ENCODE measurements around the gene PRPSAP2.
"Not testable (repeated sequence)": the region's sequence is repeated elsewhere in the genome, so short reads cannot be mapped to it uniquely, and the experiment has no call there.

Gene PRPSAP2

GRCh38 chr17:18888766-18889290, 30.9 kb downstream of the PRPSAP2 start:
- DNase-seq (ENCODE audit: low read depth in 1 of 2, low spot score in 1 of 2): no peak

- DNase-seq (ENCODE audit: low read depth in 1 of 2, low spot score in 1 of 2): no peak
Measured at GRCh38 chr17:18889658-18890057, 31.7 kb downstream of the PRPSAP2 start.

- DNase-seq (ENCODE audit: low read depth in 1 of 2, low spot score in 1 of 2): no peak
Measured at GRCh38 chr17:18891541-18891940, 33.6 kb downstream of the PRPSAP2 start.

- no peak for DNase-seq (ENCODE audit: low read depth in 1 of 2, low spot score in 1 of 2)
Measured at GRCh38 chr17:18896146-18896545, 38.2 kb downstream of the PRPSAP2 start.

GRCh38 chr17:18896947-18897346, 39.0 kb downstream of the PRPSAP2 start:
- DNase-seq (ENCODE audit: low read depth in 1 of 2, low spot score in 1 of 2): no peak

- DNase-seq (ENCODE audit: low read depth in 1 of 2, low spot score in 1 of 2): no peak
Measured at GRCh38 chr17:18904482-18904881, 46.6 kb downstream of the PRPSAP2 start.

- no peak for DNase-seq (ENCODE audit: low read depth in 1 of 2, low spot score in 1 of 2)
Measured at GRCh38 chr17:18905226-18905625, 47.3 kb downstream of the PRPSAP2 start.

GRCh38 chr17:18910326-18910725, 52.4 kb downstream of the PRPSAP2 start:
- no peak for DNase-seq (ENCODE audit: low read depth in 1 of 2, low spot score in 1 of 2)

GRCh38 chr17:18910881-18911280, 53.0 kb downstream of the PRPSAP2 start:
- DNase-seq (ENCODE audit: low read depth in 1 of 2, low spot score in 1 of 2): no peak

- no peak for DNase-seq (ENCODE audit: low read depth in 1 of 2, low spot score in 1 of 2)
Measured at GRCh38 chr17:18916816-18917500, 59.0 kb downstream of the PRPSAP2 start.

GRCh38 chr17:18917506-18918032, 59.6 kb downstream of the PRPSAP2 start:
- no peak for DNase-seq (ENCODE audit: low read depth in 1 of 2, low spot score in 1 of 2)

GRCh38 chr17:18919963-18920362, 62.0 kb downstream of the PRPSAP2 start:
- no peak for DNase-seq (ENCODE audit: low read depth in 1 of 2, low spot score in 1 of 2)

- no peak for DNase-seq (ENCODE audit: low read depth in 1 of 2, low spot score in 1 of 2)
Measured at GRCh38 chr17:18920911-18921441, 63.0 kb downstream of the PRPSAP2 start.

- no peak for DNase-seq (ENCODE audit: low read depth in 1 of 2, low spot score in 1 of 2)
Measured at GRCh38 chr17:18921485-18921884, 63.6 kb downstream of the PRPSAP2 start.

- no peak for DNase-seq (ENCODE audit: low read depth in 1 of 2, low spot score in 1 of 2)
Measured at GRCh38 chr17:18921912-18922451, 64.1 kb downstream of the PRPSAP2 start.

GRCh38 chr17:18922596-18922995, 64.7 kb downstream of the PRPSAP2 start:
- DNase-seq (ENCODE audit: low read depth in 1 of 2, low spot score in 1 of 2): not testable (repeated sequence)

GRCh38 chr17:18925187-18925586, 67.3 kb downstream of the PRPSAP2 start:
- no peak for DNase-seq (ENCODE audit: low read depth in 1 of 2, low spot score in 1 of 2)

GRCh38 chr17:18928628-18929125, 70.7 kb downstream of the PRPSAP2 start:
- no peak for DNase-seq (ENCODE audit: low read depth in 1 of 2, low spot score in 1 of 2)

GRCh38 chr17:18932360-18933055, 74.6 kb downstream of the PRPSAP2 start:
- DNase-seq (ENCODE audit: low read depth in 1 of 2, low spot score in 1 of 2): no peak

GRCh38 chr17:18933102-18934058, 75.4 kb downstream of the PRPSAP2 start:
- no peak for DNase-seq (ENCODE audit: low read depth in 1 of 2, low spot score in 1 of 2)

Measured in activated CD4-positive, alpha-beta T cell treated with anti-CD3 and anti-CD28 coated beads, Interleukin-2, amount 50 U/mL, for 24 hours (primary cell).